B cell (primary cell): ENCODE data around the gene SPAG7.

Experiments used
- EZH2 ChIP-seq: IDR thresholded peaks from 2 replicates; pipeline ENCODE4 v1.6.1; 2012; ENCODE audit warnings: borderline replicate concordance, low read depth, mild to moderate bottlenecking, moderate library complexity, low read length; ENCODE audit not compliant: insufficient read depth, poor library complexity, severe bottlenecking
- TF ChIP-seq, protein P1 (sequence below): fragments of 200-600 bp; IDR thresholded peaks from one replicate; pipeline ENCODE4 v1.8.0; 2022; ENCODE audit warnings: antibody characterized with exemption, mild to moderate bottlenecking

DNA sequence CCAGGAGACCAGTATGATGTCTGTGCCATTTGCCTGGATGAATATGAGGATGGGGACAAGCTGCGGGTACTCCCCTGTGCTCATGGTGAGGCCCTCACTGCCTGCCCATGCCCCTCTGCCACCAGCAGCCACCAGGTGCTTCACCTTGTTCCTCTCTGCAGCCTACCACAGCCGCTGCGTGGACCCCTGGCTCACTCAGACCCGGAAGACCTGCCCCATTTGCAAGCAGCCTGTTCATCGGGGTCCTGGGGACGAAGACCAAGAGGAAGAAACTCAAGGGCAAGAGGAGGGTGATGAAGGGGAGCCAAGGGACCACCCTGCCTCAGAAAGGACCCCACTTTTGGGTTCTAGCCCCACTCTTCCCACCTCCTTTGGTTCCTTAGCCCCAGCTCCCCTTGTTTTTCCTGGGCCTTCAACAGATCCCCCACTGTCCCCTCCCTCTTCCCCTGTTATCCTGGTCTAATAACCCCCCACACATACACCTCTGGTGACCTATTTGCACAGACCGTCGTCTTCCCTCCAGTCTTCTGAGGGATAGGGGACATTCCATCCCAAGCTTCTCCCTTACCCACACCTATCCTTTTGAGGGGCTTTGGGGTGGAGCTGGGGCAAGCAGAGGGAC, 23.0 kb downstream of the SPAG7 start:
- TF ChIP-seq, protein P1, sequence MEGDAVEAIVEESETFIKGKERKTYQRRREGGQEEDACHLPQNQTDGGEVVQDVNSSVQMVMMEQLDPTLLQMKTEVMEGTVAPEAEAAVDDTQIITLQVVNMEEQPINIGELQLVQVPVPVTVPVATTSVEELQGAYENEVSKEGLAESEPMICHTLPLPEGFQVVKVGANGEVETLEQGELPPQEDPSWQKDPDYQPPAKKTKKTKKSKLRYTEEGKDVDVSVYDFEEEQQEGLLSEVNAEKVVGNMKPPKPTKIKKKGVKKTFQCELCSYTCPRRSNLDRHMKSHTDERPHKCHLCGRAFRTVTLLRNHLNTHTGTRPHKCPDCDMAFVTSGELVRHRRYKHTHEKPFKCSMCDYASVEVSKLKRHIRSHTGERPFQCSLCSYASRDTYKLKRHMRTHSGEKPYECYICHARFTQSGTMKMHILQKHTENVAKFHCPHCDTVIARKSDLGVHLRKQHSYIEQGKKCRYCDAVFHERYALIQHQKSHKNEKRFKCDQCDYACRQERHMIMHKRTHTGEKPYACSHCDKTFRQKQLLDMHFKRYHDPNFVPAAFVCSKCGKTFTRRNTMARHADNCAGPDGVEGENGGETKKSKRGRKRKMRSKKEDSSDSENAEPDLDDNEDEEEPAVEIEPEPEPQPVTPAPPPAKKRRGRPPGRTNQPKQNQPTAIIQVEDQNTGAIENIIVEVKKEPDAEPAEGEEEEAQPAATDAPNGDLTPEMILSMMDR = no peak
- TF ChIP-seq EZH2 = no peak
